ENCODE results near the gene HOXA11. TPM values are rescaled to one million over a fixed set of nuclear protein-coding genes. Genes with fewer than 3 reads are reported as not detected.

HOXA11 gene
- total RNA-seq, 1 donor from 2014 or later, result 9.8 TPM

DNA sequence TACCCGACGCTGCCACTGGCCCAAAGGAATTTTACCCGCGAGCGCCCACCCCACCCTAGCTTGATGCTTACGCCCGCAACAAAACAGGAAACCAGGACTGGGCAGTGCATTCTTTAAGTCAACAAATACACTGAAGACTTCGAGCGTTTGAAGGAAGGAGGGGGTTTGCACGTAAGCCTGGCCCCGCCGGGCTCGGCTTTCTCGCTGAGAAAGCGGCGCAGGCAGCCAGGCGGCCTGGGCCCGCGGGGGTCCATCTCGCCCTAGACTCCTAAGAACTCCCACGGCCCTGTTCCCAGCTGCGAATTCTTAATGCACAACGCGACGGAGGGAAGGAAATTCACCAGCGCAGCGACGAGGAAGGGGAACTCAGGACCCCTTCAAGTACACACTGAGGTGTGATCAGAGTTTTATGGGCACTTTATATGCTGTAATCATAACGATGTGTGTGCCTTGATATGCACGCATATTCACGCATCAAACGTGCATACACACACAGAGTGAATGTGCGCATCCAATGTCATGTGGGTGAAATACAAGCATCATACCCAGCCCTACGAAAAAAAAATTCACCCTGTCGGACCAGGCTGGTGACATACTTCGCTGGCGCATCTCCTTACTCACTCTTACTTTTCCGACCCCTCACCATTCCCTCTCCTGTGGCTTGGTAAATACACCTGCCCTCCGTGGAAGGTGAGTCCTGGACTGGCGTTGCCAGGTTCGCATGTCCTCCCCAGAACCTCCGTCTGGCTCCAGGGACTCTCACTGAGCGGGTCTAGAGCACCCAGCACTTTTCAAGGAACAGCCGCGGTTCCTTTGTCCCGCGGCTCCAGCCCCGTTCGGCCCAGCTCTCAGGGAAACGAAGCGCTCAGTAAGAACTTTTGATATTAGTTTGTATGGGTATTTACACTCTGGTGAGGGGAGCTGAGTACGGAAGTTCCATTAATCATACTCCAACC is 20.6 kb upstream of the HOXA11 start:
- peak overlapping the region; percentile 93 for H3K27ac ChIP-seq
- intact Hi-C loops (cut with DNase I), result loop anchor here (10.0 kb wide), 1 partner anchor 719 kb away; no protein-coding TSS in a partner anchor
- no peaks in the 10 kb centered on the region for H3K9me3 ChIP-seq
- no peaks in the 10 kb centered on the region for H3K36me3 ChIP-seq
- peak in 1 of 2 donors; percentile 5 for TF ChIP-seq POLR2AphosphoS5 (IDR thresholded peaks at IDR 0.05; ENCODE audit: insufficient read depth in 1 of 2, low read depth in 1 of 2)
- TF ChIP-seq POLR2A (IDR thresholded peaks at IDR 0.05), result no peak
- DNase-seq (ENCODE audit: extremely low spot score in 2 of 2), result peak; percentile 85 to 87
- H3K4me1 ChIP-seq, result peaks cover 70% of the 10 kb centered on the region
- H3K4me3 ChIP-seq, result peak overlapping the region; percentile 56 to 91
- no peaks in the 10 kb centered on the region for H3K27me3 ChIP-seq

- intact Hi-C loops (cut with DNase I), result loop anchor here (5.0 to 10.0 kb wide), 2 partner anchors 372 to 720 kb away; no protein-coding TSS in a partner anchor
- DNase-seq (ENCODE audit: extremely low spot score in 2 of 2), result peak; percentile 70 to 88
- Histone ChIP-seq H3K4me3 (peak overlapping the region; percentile 56 to 91), H3K9me3 (no peaks in the 10 kb centered on the region), H3K27me3 (peaks cover 6% of the 10 kb centered on the region), H3K27ac (peak overlapping the region; percentile 93), H3K4me1 (peaks cover 62% of the 10 kb centered on the region), H3K36me3 (no peaks in the 10 kb centered on the region)
- TF ChIP-seq POLR2A (IDR thresholded peaks at IDR 0.05), result no peak
- TF ChIP-seq CTCF (IDR thresholded peaks at IDR 0.05), result peak in 1 of 3 experiments; percentile 11
- peak in 1 of 2 donors; percentile 69 for TF ChIP-seq POLR2AphosphoS5 (IDR thresholded peaks at IDR 0.05; ENCODE audit: insufficient read depth in 1 of 2, low read depth in 1 of 2)
Observed at GRCh38 chr7:27204851-27205322, 19.9 kb upstream of the HOXA11 start.

- no peaks in the 10 kb centered on the region for H3K36me3 ChIP-seq
- H3K9me3 ChIP-seq, result no peaks in the 10 kb centered on the region
- peak overlapping the region; percentile 93 for H3K27ac ChIP-seq
- intact Hi-C loops (cut with DNase I), result loop anchor here (5.0 to 10.0 kb wide), 2 partner anchors 373 to 721 kb away; no protein-coding TSS in a partner anchor
- TF ChIP-seq POLR2AphosphoS5 (IDR thresholded peaks at IDR 0.05; ENCODE audit: insufficient read depth in 1 of 2, low read depth in 1 of 2) (no peak), POLR2A (IDR thresholded peaks at IDR 0.05) (no peak), CTCF (IDR thresholded peaks at IDR 0.05) (no peak)
- H3K27me3 ChIP-seq, result peaks cover 6% of the 10 kb centered on the region
- peak in 1 of 2 donors; percentile 25 for DNase-seq (ENCODE audit: extremely low spot score in 2 of 2)
- peak overlapping the region; percentile 56 to 91 for H3K4me3 ChIP-seq
- peaks cover 60% of the 10 kb centered on the region for H3K4me1 ChIP-seq
Observed at GRCh38 chr7:27203964-27204594, 19.0 kb upstream of the HOXA11 start.

- Histone ChIP-seq H3K27me3 (peaks cover 8% of the 10 kb centered on the region), H3K4me1 (peaks cover 55% of the 10 kb centered on the region), H3K4me3 (peak overlapping the region; percentile 56 to 91), H3K9me3 (no peaks in the 10 kb centered on the region), H3K27ac (peak overlapping the region; percentile 93), H3K36me3 (no peaks in the 10 kb centered on the region)
- peak; percentile 84 to 85 for DNase-seq (ENCODE audit: extremely low spot score in 2 of 2)
- peak in 1 of 2 donors; percentile 21 for TF ChIP-seq POLR2AphosphoS5 (IDR thresholded peaks at IDR 0.05; ENCODE audit: insufficient read depth in 1 of 2, low read depth in 1 of 2)
- TF ChIP-seq CTCF (IDR thresholded peaks at IDR 0.05), result no peak
- no peak for TF ChIP-seq POLR2A (IDR thresholded peaks at IDR 0.05)
- intact Hi-C loops (cut with DNase I), result loop anchor here (5.0 to 10.0 kb wide), 2 partner anchors 374 to 721 kb away; no protein-coding TSS in a partner anchor
Observed at GRCh38 chr7:27203365-27203953, 18.4 kb upstream of the HOXA11 start.

- Histone ChIP-seq H3K27ac (peak overlapping the region; percentile 93), H3K27me3 (peaks cover 11% of the 10 kb centered on the region), H3K9me3 (no peaks in the 10 kb centered on the region), H3K4me1 (peaks cover 49% of the 10 kb centered on the region), H3K36me3 (no peaks in the 10 kb centered on the region), H3K4me3 (peak overlapping the region; percentile 56 to 91)
- DNase-seq (ENCODE audit: extremely low spot score in 2 of 2), result peak in 1 of 2 donors; percentile 75
- TF ChIP-seq POLR2AphosphoS5 (IDR thresholded peaks at IDR 0.05; ENCODE audit: insufficient read depth in 1 of 2, low read depth in 1 of 2), result no peak
- TF ChIP-seq CTCF (IDR thresholded peaks at IDR 0.05), result no peak
- TF ChIP-seq POLR2A (IDR thresholded peaks at IDR 0.05), result no peak
- intact Hi-C loops (cut with DNase I), result loop anchor here (5.0 to 10.0 kb wide), 2 partner anchors 375 to 722 kb away; no protein-coding TSS in a partner anchor
Observed at GRCh38 chr7:27202862-27203134, 17.8 kb upstream of the HOXA11 start.

Data from vagina (tissue), 2 donors.